GM19351 (cell line): Measurements from ENCODE around the gene ANKRD53.

Source experiments
- ATAC-seq: cut with Tn5 transposase; IDR thresholded peaks from one replicate; pipeline ENCODE4 v1.9.1; 2021; ENCODE audit warnings: mild to moderate bottlenecking, moderate library complexity; ENCODE audit not compliant: unreplicated experiment

ANKRD53 gene

DNA sequence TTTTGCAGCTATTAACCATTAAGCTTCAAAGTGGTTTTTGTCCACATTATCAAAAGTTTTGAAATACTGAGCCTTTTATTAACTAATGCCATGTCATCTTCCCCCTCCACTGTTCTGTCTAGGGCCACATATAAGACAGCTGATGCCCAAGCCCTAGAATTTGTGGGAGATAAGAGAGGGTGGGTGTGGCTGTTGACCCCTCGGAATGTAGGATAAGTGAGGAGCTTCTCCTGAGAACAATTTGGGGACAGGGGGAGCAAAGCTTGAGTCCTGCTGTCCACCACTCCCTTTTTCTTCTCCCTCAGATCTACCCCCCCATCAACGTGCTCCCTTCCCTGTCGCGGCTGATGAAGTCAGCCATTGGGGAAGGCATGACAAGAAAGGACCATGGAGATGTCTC, 14.3 kb upstream of the ANKRD53 start:
- no peak for ATAC-seq

DNA sequence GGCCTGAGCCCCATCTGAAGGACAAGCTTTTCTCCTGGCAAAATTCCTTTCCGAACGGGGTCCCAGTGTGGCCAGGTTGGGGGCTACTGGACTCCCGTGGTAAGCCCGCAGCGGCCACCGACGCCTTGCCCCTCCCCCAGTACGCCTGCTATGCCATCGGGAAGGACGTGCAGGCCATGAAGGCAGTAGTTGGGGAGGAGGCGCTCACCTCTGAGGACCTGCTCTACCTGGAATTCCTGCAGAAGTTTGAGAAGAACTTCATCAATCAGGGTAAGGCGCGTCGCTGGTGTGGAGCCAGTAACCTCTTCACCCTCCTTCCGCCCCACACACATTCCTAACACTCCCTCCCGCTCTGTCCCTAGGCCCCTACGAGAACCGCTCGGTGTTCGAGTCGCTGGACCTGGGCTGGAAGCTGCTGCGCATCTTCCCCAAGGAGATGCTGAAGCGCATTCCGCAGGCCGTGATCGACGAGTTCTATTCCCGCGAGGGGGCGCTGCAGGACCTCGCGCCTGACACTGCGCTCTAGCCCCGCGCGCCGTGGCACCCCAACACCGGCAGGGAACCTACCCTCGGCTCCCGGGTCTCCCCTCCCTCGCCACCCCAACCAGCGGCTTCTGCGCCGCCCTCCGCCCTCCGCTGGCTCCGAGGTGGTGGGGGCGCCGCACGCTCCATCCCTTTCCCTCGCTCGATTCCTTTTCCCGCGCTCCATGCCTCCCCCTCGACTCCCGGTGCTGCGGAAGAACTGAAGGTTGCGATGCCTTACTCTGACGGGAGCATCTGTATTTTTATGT, 13.6 kb upstream of the ANKRD53 start:
- peak; percentile 82 for ATAC-seq

DNA sequence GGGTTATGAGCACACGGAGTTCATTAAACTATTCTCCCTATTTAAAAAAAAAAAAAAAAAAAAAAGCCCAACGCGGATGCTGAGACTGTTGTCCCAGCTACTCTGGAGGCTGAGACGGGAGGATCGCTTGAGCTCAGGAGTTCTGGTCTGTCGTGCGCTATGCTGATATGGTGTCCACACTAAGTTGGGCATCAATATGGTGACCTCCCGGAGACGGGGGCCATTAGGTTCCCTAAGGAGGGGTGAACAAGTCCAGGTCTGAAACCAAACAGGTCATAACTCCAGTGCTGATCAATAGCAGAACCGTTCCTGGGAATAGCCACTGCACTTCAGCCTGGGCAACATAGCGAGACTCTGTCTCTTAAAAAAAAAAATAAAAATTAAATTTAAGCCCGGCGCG, 12.9 kb upstream of the ANKRD53 start:
- no peak for ATAC-seq

DNA sequence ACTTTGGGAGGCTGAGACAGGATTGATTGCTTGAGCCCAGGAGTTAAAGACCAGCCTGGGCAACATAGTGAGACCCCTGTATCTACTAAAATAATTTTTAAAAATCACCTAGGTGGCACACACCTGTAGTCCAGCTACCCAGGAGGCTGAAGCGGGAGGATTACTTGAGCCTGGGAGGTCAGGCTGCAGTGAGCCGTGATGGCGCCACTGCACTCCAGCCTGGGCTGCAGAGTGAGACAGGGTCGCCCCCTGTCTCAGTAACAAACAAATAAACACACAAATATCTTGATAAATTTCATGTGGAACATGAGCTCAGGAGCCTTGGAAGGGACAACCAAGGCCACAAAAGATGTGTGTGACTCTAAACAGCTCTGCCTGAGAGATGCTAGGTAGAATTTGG, 11.7 kb upstream of the ANKRD53 start:
- ATAC-seq, result no peak

DNA sequence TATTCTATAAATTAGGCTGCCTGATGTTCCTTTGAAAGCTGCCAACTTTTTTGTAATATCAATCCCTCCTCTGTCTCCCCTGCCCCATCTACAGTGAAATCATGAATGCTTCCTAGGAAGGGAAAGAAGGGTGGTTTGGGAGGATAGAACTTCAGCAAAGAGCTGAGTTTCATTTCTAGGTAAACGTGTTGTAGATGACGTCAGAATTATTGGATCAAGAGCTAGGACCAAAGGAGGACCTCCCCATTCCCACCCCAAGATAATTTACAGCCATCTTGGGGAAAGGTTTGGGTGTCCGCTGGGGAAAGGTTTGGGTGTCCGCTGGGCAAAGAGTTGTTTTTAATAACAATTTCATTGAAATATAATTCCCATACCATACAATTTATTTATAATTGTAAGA, 11.2 kb upstream of the ANKRD53 start:
- no peak for ATAC-seq

DNA sequence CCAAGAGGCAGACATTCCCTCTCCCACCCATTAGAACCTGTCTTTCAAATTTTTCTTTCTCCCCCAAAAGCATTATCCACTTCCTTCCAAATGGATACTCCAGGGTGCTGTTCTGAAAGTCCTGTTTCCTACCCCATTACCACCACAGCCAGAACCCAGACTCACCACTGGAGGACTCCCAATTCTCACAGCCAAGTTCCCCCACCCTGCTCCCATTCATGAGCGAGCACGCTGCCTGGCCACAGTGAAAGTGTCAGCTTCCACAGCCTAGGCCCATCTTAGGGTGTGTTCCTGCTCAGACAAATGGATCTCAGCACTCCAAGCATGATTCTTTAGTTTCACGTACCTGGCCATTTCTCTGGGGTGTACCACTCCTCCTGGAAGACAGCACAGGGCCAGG, 3.8 kb upstream of the ANKRD53 start:
- no peak for ATAC-seq

DNA sequence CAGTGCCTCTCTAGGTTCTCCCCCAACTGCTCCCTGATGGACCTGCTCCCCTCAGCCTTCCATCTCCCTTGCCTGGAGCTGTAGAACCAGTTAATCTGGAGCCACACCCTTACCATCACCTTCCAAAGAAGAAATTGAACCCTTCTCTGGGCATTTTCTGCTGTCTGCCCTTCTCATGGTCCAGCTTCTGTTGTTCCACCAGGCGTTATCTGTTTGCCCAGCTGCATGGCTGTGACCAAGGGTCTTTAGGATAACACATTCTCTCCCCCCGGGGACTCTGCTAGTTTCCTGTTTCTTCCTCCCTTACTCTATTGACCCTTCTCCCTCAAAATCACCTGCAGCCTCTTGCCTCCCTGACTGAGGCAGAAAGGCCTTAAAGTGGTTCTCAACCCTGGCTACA, 3.2 kb upstream of the ANKRD53 start:
- ATAC-seq, result no peak

DNA sequence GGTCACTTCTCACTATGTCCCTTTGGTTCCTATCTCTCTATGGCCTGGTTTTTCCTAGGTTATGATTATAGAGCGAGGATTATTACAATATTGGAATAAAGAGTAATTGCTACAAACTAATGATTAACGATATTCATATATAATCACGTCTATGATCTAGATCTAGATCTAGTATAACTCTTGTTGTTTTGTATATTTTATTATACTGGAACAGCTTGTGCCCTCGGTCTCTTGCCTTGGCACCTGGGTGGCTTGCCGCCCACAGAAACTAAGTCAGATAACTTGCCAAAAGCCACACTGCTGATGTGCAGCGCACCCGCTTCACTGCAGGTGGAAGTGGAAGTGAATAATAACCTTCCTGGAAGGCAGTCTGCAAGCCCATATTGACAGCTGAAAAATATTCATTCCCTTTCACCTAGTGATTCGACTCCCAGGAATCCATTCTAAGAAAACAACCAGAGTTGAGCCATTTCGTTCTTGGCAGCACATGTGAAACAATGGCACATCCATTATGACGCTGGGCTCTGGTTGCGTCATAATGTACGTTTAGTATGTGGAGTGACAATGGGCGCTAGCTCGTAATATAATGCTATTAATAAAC, 725 bp upstream of the ANKRD53 start:
- ATAC-seq, result no peak

DNA sequence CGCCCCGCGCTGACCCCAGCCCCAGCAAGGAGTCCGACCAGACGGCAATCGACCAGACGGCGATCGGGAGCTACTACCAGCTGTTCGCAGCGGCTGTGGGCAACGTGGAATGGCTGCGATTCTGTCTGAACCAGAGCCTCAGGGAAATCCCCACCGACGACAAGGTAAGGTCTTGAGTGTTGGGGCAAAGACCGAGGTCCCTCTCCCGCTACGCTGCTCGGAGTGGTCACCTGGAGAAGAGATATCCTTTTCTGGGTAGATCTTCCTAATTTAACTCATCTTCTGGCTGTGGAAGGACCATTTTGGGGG, 704 bp downstream of the ANKRD53 start:
- ATAC-seq, result no peak

DNA sequence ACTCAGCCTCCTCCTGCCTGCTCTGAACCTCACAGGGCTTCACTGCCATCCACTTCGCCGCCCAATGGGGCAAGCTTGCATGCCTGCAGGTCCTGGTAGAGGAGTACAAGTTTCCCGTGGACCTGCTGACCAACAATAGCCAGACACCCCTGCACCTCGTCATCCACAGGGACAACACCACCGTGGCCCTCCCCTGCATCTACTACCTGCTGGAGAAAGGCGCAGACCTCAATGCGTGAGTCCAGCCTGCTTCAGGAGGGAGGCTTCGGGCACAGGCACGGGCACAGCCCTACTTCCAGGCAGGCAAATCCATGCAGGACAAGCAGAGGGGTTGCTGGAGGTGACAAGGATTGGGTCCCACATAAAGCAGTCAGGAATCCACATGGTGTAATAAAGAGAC, 1.2 kb downstream of the ANKRD53 start:
- ATAC-seq, result no peak

DNA sequence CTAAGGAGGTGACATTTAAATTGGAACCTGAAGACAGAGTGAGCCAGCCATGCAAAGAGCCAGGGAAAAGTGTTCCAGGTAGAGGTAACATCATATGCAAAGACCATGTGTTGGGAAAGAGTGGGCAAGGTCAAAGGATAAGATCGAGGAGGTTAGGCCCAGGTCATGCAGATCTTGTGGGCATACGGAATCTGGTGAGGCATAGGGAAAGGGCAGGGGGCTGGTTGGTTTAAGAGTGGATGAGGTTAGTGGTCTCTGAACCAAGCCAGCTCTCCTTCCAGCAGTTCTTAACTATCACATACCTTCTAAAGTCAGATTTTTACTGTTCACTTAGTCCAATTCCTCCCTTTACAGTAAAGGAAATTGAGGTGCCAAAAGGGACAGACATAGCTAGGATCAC, 3.0 kb downstream of the ANKRD53 start:
- no peak for ATAC-seq

DNA sequence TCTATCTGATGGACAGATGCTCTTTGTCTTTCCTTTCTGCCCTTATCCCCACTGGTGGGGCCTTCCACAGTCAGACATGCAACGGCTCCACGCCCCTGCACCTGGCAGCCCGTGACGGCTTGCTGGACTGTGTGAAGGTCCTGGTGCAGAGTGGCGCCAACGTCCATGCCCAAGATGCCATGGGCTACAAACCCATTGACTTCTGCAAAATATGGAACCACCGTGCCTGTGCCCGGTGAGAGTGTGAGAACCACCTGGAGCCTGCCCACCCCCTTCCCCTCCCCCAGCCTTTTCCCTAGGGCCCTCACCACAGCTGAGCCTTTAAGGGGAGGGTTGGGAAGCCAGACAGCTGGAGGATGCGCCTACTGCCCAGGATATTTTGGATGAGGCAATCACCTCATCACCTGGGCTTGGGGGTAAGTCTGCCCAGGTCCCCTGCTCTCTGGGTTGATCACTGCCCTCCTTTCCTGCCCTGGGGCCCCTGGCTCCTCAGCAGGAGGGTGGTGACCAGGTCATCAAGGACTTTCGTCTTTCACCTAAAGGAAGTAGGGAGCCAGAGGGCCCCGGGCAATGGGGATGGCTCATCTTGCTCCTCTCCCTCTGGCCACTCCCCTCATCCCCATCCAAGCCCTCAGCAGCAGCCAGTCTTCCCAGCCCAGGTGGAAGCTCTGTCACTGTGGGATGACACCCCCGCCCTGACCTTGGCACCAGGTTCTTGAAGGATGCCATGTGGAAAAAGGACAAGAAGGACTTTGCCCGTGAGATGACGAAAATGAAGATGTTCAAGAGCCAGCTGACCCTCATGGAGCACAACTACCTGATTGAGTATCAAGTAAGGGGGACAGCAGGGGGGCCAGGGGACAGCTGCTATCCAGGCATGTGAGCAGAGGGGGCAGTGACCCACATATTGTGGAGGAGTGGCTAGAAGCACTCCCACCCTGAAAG, 3.7 kb downstream of the ANKRD53 start:
- no peak for ATAC-seq

DNA sequence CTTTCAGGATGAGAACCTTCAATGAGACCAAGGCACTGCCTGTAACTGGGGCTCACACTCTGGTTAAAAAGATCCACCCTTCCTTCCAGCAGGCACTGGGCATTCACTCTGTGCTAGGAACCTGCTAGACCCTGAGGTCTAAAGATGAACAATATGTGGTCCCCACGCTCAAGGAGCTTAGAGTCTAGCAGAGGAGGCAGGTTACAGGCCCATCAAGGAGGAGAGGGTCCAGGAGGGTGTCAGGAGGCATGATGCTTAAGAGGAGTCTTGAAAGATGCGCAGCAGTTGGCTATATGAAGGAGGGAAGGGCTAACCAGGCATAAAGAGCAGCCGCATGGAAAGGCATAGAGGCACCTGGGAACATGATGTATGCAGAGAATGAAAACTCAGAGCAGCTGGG, 4.5 kb downstream of the ANKRD53 start:
- no peak for ATAC-seq

DNA sequence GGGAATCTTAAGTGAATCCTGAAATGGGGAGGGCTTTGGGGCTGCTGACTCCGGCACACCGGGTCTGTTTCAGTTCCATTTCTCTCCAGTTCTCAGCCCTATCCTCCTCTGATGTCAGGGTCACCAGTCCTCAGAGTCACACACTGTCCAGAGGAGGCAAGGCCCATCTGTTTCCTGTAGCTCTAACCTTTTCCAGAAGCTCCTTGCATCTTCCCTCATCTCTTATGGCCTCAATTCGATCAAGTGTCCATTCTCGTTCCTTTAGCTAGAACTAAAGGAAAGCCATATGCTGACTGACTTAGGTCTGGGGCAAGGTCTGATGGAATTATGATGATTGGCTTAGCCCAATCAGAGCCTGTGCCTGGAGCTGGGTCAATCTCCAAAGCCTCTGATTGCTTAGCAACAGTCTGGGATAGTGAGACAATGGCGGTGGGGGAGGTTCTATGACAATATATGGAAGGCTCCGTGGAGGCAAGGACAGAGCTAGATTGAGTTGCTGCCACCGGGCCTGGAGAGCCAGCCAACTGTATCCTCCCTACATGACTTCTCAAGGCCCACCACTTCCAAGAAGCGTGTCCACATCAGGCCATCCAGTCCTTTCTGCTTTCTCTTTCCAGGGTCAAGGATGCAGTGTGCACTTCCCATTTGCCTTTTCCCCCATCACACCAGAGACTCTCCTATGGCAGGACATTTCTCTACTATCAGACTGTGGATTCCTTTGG, 5.2 kb downstream of the ANKRD53 start:
- no peak for ATAC-seq

DNA sequence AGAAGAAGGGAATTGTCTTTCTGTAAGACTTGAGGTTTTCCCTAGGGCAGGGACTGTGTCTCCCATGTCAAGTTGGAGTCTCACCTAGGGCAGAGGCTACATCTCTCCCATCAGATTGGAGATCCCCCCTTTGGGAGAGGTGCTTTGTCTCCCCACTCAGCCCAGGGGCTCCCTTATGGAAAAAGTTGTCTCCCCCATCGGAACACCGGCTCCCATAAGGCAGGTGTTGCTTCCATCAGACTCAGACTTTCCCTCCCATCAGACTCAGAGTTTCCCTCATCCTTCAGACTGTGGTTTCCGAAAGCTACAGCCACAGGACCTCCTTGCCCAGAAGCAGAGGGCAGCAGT, 5.8 kb downstream of the ANKRD53 start:
- no peak for ATAC-seq

DNA sequence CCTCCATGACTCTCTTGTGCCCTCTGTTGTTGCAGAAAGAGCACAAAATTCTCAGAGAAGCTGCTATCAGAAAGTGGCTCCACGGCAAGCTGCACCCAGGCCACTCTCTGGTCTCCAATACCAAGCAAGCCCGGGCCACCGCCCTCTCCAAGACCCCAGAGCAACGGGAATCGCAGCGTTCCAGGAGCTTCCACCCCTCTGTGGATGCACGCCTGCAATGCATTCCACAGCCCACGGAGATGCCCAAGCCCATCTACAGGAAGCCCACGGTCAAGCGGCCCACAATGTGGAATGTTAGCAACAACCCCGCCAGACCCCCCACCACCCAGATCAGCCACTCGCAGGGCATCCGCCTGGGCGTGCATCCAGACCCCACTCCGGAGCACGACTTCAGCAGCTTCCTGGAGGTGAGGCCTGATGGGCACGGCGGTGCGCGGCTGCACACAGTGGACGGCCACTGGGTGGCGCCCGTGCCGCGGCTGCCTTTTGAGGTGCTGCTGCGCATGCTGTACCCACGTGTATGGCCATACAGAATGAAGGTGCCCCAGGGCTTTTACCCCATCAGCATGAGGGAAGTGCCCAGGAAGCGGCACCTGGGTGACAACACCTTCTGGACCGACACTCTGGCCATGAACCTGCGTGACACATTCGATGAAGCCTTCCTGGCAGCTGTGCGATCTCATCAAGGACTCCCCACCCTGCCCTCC, 6.3 kb downstream of the ANKRD53 start:
- peak; percentile 98 for ATAC-seq

DNA sequence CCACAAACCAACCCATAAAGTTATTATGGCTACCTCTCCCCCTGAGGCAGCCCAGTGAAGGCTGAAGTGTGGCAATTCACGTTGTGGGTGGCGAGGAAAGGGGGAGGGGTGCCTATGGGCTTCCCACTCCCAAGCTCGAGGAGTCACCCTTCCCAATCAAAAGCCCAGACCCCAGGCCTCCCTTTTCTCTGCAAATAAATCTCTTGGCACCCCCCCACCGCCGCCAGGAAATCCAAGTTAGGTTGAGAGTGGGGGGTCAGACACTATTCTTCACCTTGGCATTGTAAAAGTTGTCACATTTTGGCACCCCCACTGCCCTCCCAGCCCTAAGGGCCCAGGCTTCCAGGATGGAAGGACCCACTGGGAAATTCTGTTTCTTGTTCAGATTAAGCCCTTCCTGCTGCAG, 6.9 kb downstream of the ANKRD53 start:
- no peak for ATAC-seq

DNA sequence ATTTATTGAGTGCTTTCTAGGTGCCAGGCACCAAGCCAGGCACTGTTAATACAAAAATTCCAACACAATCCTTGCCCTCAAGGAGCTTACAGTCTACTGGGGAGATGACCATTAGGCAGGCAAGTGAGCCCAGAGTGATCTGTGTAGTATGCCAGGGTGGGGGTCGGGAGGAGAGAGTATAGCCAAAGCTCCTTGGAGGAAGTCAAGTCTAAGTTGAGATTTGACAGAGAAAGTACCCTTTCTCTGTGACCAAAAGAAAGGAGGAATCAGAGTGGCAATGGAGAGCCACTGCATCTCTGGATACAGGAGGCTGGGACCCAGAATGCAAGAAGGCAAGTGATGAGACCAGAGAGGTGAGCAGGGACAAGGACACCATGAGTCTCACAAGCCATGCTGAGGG, 7.5 kb downstream of the ANKRD53 start:
- no peak for ATAC-seq

DNA sequence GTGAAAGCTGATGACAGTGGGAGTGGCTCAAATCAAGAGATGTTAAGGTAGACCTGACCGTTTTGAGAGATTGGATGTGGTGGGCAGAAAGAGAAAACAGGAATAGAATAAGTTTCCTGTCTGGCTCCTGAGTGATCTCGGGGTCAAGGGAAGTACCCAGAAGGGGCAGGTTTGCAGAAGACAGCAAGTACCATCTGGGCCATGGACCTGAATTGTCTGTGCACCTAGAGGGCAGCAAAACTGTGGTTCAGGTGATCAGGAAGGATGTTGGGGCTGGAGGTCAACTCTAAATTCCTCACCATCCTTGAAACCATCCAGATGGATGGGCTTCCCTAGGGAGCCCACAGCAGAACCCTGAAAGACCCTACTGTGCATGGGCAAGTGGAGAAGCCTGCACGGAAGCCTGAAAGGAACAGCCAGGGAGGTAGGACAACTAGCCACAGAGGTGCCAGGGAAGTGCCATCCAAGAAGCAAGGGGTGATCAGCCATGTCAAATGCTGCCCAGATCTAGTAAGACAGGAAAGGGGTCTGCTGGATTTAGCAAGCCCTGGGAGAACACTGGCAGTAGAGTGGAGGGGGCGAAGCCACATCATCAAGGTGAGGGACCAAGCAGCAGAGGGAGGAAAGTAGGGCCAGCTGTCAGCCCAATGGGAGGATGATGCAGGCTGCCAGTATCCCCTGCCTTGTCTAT, 8.2 kb downstream of the ANKRD53 start:
- no peak for ATAC-seq

DNA sequence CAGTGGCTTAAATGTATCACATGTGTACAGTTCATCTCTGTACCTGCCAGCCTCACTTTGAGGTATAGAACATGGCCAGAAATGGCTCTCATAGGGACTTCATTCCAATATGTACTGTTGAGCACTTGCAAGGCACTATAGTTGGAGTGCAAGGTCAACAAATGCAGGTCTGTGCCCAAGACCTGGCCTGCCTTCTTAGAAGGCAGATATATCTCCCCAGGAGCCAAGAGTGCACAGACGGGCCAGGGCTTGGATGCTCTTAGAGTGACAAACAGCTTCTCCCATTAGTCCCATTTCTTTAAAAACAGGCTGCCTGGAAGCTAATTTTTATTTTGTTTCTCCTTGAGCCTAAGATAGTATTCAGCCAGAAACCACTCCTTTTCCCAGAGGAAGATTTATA, 9.0 kb downstream of the ANKRD53 start:
- ATAC-seq, result no peak
